Endothelial cell (in vitro differentiated cells): ENCODE data around the gene ZBTB8A. TPM values are rescaled to one million over a fixed set of nuclear protein-coding genes. Genes with fewer than 3 reads are reported as not detected.
"Not testable (repeated sequence)": the region's sequence is repeated elsewhere in the genome, so short reads cannot be mapped to it uniquely, and the experiment has no call there.

Source experiments
- DNase-seq: peaks from one replicate; pipeline ENCODE4 v3.0.0; 2021; ENCODE audit warnings: low spot score
- H3K27ac Mint-ChIP-seq: one replicate; pipeline ENCODE4 v1.8.0; 2021; ENCODE audit warnings: mixed read lengths, inconsistent platforms; ENCODE audit not compliant: unreplicated experiment
- H3K27me3 Mint-ChIP-seq: one replicate; pipeline ENCODE4 v1.8.0; 2021; ENCODE audit warnings: mild to moderate bottlenecking, moderate library complexity, mixed read lengths, inconsistent platforms; ENCODE audit not compliant: unreplicated experiment
- H3K36me3 Mint-ChIP-seq: one replicate; pipeline ENCODE4 v1.8.0; 2021; ENCODE audit warnings: mild to moderate bottlenecking, low read depth, mixed read lengths, inconsistent platforms; ENCODE audit not compliant: unreplicated experiment
- H3K4me1 Mint-ChIP-seq: one replicate; pipeline ENCODE4 v1.8.0; 2021; ENCODE audit warnings: mild to moderate bottlenecking, mixed read lengths, inconsistent platforms; ENCODE audit not compliant: unreplicated experiment
- H3K4me3 Mint-ChIP-seq: one replicate; pipeline ENCODE4 v1.8.0; 2021; ENCODE audit warnings: mild to moderate bottlenecking, mixed read lengths, inconsistent platforms; ENCODE audit not compliant: unreplicated experiment
- H3K9me3 Mint-ChIP-seq: one replicate; pipeline ENCODE4 v1.8.0; 2021; ENCODE audit warnings: mixed read lengths, inconsistent platforms; ENCODE audit not compliant: unreplicated experiment
- total RNA-seq: library from RNA; stranded (reverse); fragmentation: NEBNext Ultra II Directional; extraction: Animal tissue kit (Norgen Biotek cat#: 25700); gene quantifications from one replicate; pipeline ENCODE4 v1.2.1, GENCODE V29; 2021; ENCODE audit not compliant: unreplicated experiment
- TF ChIP-seq, protein P1 (sequence below): fragments of 200-600 bp; sonication (generic); IDR thresholded peaks from one replicate; pipeline ENCODE4 v1.5.0; 2021; ENCODE audit warnings: antibody characterized with exemption; ENCODE audit not compliant: unreplicated experiment

ZBTB8A gene
- total RNA-seq, 1 donor from 2014 or later, result 17.4 TPM

DNA sequence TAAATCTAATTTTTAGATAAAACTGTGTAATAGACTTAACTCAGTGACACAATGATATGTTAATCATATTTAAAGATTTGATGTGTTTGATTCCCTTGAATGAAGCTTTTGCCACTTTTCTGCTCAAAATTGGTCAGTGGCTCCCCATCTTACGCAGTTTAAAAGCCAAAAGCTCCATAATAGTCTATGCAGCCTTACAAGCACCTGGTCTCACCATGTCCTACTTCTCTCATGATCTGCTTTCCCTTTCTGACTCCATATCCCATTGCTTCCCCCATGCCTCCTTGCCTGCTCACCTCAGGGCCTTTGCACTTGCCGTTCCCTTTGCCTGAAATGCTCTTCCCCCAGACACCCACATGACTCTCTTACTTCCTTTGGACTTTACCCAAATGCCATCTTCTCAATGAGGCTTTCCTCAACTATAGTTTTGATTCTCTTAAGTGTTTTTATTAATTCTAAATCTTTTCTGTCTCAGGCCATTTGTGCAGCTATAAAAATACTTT is 1.9 kb downstream of the ZBTB8A start:
- TF ChIP-seq, protein P1, sequence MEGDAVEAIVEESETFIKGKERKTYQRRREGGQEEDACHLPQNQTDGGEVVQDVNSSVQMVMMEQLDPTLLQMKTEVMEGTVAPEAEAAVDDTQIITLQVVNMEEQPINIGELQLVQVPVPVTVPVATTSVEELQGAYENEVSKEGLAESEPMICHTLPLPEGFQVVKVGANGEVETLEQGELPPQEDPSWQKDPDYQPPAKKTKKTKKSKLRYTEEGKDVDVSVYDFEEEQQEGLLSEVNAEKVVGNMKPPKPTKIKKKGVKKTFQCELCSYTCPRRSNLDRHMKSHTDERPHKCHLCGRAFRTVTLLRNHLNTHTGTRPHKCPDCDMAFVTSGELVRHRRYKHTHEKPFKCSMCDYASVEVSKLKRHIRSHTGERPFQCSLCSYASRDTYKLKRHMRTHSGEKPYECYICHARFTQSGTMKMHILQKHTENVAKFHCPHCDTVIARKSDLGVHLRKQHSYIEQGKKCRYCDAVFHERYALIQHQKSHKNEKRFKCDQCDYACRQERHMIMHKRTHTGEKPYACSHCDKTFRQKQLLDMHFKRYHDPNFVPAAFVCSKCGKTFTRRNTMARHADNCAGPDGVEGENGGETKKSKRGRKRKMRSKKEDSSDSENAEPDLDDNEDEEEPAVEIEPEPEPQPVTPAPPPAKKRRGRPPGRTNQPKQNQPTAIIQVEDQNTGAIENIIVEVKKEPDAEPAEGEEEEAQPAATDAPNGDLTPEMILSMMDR, result no peak
- Mint-ChIP-seq H3K27ac (no peak overlapping the region), H3K4me3 (peak overlapping the region; percentile 98), H3K4me1 (peaks cover 44% of the 10 kb centered on the region), H3K9me3 (no peaks in the 10 kb centered on the region), H3K27me3 (peaks cover 10% of the 10 kb centered on the region), H3K36me3 (peaks cover 4% of the 10 kb centered on the region)
- no peak for DNase-seq

DNA sequence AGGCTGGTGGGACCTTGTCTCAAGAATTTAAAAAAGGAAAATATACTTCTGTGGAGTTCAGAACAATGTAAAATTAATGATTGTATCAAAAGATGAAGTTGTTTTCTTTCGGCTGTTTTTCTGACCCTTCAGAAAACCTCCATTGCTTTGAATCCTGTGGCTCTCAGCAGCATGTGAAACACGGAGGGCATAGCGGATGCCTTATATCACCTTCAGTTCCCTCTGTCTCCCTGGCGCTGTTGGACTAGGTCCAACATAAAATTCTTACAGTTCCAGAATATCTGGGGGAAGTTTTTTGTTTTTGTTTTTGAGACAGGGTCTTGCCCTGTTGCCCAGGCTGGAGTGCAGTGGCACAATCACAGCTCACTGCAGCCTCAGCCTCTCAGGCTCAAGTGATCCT is 7.4 kb downstream of the ZBTB8A start:
- Mint-ChIP-seq H3K27ac (no peak overlapping the region), H3K4me1 (peaks cover 18% of the 10 kb centered on the region), H3K4me3 (no peak overlapping the region), H3K27me3 (no peaks in the 10 kb centered on the region), H3K36me3 (no peaks in the 10 kb centered on the region), H3K9me3 (no peaks in the 10 kb centered on the region)
- TF ChIP-seq, protein P1, result no peak
- no peak for DNase-seq

DNA sequence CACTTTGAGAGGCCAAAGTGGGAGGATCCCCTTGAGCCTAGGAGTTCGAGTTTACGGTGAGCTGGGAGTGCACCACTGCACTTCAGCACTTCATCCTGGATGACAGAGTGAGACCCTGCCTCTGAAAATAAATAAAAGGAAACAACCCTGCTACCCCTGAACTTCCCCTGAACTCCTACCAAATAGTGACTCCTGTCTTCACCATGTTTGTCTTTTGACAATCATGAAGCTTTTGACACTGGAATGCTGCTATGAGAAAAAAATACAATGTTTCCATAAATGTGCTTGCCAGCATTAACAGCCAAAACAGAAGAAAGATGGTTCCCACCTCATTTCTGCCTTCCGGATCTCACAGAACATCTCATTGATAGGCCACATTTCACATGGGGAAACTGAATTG is 10.4 kb downstream of the ZBTB8A start:
- Mint-ChIP-seq H3K27me3 (no peaks in the 10 kb centered on the region), H3K9me3 (no peaks in the 10 kb centered on the region)

DNA sequence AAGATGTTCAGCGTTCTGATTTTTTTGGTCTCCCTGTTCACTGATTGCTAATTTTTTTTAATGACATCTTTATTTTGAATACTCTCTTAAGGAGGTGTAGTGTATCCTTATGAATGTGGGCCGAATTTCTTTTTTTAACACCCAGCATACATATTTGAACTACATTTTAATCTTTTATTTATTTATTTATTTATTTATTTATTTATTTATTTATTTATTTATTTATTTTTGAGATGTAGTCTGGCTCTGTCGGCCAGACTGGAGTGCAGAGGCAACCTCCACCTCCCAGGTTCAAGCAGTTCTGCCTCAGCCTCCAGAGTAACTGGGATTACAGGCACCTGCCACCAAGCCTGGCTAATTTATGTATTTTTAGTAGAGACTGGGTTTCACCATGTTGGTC is 15.1 kb downstream of the ZBTB8A start:
- TF ChIP-seq, protein P1, result no peak
- H3K27ac Mint-ChIP-seq, result no peak overlapping the region
- H3K27me3 Mint-ChIP-seq, result no peaks in the 10 kb centered on the region
- no peak overlapping the region for H3K4me3 Mint-ChIP-seq
- no peak for DNase-seq
- peaks cover 8% of the 10 kb centered on the region for H3K4me1 Mint-ChIP-seq
- H3K36me3 Mint-ChIP-seq, result peaks cover 18% of the 10 kb centered on the region
- no peaks in the 10 kb centered on the region for H3K9me3 Mint-ChIP-seq

More for the DNA sequence above, 10.4 kb downstream of the ZBTB8A start:
- Mint-ChIP-seq H3K36me3 (no peaks in the 10 kb centered on the region), H3K4me3 (no peak overlapping the region), H3K4me1 (peaks cover 18% of the 10 kb centered on the region), H3K27ac (peak overlapping the region; percentile 64)
- no peak for DNase-seq
- TF ChIP-seq, protein P1, result no peak

DNA sequence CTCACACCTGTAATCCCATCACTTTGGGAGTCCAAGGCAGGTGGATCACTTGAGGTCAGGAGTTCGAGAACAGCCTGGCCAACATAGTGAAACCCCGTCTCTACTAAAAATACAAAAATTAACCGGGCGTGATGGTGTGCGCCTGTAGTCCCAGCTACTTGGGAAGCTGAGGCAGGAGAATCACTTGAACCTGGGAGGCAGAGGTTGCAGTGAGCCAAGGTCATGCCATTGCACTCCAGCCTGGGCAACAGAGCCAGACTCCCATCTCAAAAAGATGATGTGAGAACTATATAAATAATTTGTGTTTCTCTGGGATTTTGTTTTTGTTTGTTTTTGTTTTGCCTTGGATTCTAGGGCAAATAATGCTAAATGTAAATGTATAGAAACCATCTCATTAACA is 17.8 kb downstream of the ZBTB8A start:
- peak overlapping the region; percentile 12 for H3K4me3 Mint-ChIP-seq
- not testable (repeated sequence) for H3K9me3 Mint-ChIP-seq, H3K27ac Mint-ChIP-seq, DNase-seq, H3K4me1 Mint-ChIP-seq, H3K27me3 Mint-ChIP-seq
- peaks cover 35% of the 10 kb centered on the region for H3K36me3 Mint-ChIP-seq
